Vagina (tissue), 2 donors: ENCODE measurements around the gene ASXL2. TPM values are rescaled to one million over a fixed set of nuclear protein-coding genes. Genes with fewer than 3 reads are reported as not detected.

ENCODE experiments used
- DNase-seq, 2 donors: peaks; one replicate each; pipeline ENCODE4 v3.0.0-alpha.2; 2017; ENCODE audit errors: extremely low spot score in 2 of 2
- H3K27ac ChIP-seq: fragments of 200-600 bp; sonication (generic); one replicate; pipeline ENCODE4 v1.5.1; 2019
- H3K27me3 ChIP-seq: fragments of 200-600 bp; sonication (generic); one replicate; pipeline ENCODE4 v1.5.1; 2019
- H3K36me3 ChIP-seq, 2 donors: fragments of 200-600 bp; sonication (generic); one replicate each; pipeline ENCODE4 v1.5.1; 2017 to 2019
- H3K4me1 ChIP-seq: fragments of 200-600 bp; sonication (generic); one replicate; pipeline ENCODE4 v1.5.1; 2019
- H3K4me3 ChIP-seq, 2 donors: fragments of 200-600 bp; sonication (generic); 1 replicate in 1 of 2; 2 replicates in 1 of 2; pipeline ENCODE4 v1.5.1; 2016 to 2019
- H3K9me3 ChIP-seq: fragments of 200-600 bp; sonication (generic); one replicate; pipeline ENCODE4 v1.5.1; 2019
- POLR2A ChIP-seq, 2 donors: fragments of 450-650 bp; IDR thresholded peaks; one replicate each; pipeline ENCODE4 v1.6.1; 2017; ENCODE audit warnings: antibody characterized with exemption in 2 of 2, mild to moderate bottlenecking in 2 of 2, moderate library complexity in 2 of 2
- POLR2AphosphoS5 ChIP-seq, 2 donors: sonication (generic); formaldehyde crosslinking; IDR thresholded peaks; one replicate each; pipeline ENCODE4 v1.9.0; 2017; ENCODE audit warnings: antibody characterized with exemption in 2 of 2, mild to moderate bottlenecking in 2 of 2, low read depth in 1 of 2; ENCODE audit not compliant: insufficient read depth in 1 of 2
- intact Hi-C: fragments of 100-400 bp; cut with DNase I; formaldehyde crosslinking; loops from one replicate; pipeline ENCODE4 v1.15.1; 2023
- small RNA-seq: library from RNA; depleted of rRNA; stranded (forward); fragments of <200 nt; gene quantifications from one replicate; pipeline ENCODE3, GENCODE V24; 2016
- total RNA-seq: library from RNA; depleted of rRNA; stranded (reverse); fragments of >200 nt; gene quantifications from one replicate; pipeline ENCODE4 v1.2.3, GENCODE V29; 2016
- TF ChIP-seq, protein P1 (sequence below), 3 experiments: fragments of 450-650 bp in 2 of 3; fragments of 200-600 bp in 1 of 3; sonication (generic) in 1 of 3; IDR thresholded peaks; one replicate each; pipeline ENCODE4 v1.5.1; 2017 to 2019; ENCODE audit warnings: antibody characterized with exemption in 3 of 3, mild to moderate bottlenecking in 2 of 3, moderate library complexity in 2 of 3

Gene ASXL2
- total RNA-seq, 1 donor from 2014 or later = 16.2 TPM

DNA sequence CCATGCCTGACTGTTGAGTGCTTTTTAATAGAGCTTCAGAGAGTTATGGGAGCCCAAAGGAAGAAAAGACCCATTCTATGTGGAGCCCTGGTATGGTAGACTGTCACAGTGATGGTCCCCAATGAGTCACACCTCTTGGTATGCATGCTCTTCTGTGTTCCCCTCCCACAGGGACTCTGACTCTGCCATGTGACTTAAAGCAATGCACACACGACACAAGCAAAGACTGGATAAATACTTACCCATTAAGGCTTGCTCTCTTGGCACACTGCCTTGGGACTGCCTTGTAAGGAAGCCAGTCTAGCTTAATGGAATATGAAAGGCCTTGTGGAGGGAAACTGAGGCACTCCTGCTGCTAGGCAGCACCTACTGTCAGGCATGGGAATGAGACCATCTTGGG is 188.2 kb downstream of the ASXL2 start:
- Histone ChIP-seq H3K9me3 (no peaks in the 10 kb centered on the region), H3K4me1 (no peaks in the 10 kb centered on the region), H3K27ac (no peak overlapping the region), H3K27me3 (no peaks in the 10 kb centered on the region), H3K36me3 (no peaks in the 10 kb centered on the region), H3K4me3 (no peak overlapping the region)
- no peak for TF ChIP-seq POLR2AphosphoS5 (IDR thresholded peaks at IDR 0.05; ENCODE audit: insufficient read depth in 1 of 2, low read depth in 1 of 2)
- TF ChIP-seq, protein P1, sequence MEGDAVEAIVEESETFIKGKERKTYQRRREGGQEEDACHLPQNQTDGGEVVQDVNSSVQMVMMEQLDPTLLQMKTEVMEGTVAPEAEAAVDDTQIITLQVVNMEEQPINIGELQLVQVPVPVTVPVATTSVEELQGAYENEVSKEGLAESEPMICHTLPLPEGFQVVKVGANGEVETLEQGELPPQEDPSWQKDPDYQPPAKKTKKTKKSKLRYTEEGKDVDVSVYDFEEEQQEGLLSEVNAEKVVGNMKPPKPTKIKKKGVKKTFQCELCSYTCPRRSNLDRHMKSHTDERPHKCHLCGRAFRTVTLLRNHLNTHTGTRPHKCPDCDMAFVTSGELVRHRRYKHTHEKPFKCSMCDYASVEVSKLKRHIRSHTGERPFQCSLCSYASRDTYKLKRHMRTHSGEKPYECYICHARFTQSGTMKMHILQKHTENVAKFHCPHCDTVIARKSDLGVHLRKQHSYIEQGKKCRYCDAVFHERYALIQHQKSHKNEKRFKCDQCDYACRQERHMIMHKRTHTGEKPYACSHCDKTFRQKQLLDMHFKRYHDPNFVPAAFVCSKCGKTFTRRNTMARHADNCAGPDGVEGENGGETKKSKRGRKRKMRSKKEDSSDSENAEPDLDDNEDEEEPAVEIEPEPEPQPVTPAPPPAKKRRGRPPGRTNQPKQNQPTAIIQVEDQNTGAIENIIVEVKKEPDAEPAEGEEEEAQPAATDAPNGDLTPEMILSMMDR (IDR thresholded peaks at IDR 0.05) = no peak
- TF ChIP-seq POLR2A (IDR thresholded peaks at IDR 0.05) = no peak
- intact Hi-C loops = no loop called here
- DNase-seq = no peak

DNA sequence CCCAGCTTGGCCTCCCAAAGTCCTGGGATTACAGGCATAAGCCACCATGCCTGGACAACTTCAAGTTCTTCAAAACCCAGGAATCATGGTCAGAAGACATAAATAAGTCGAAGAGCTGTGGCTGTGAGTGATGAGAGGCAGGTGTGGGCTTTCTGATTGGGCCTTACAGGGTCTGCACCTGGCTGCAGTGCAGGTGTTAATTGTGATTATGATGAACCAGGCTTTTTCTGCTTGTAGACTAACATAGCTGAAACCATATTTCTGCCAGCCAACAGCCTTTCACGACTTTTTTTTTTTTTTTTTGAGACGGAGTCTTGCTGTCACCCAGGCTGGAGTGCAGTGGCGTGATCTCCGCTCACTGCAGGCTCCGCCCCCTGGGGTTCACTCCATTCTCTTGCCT is 190.1 kb downstream of the ASXL2 start:
- TF ChIP-seq POLR2AphosphoS5 (IDR thresholded peaks at IDR 0.05; ENCODE audit: insufficient read depth in 1 of 2, low read depth in 1 of 2) = no peak
- TF ChIP-seq POLR2A (IDR thresholded peaks at IDR 0.05) = no peak
- TF ChIP-seq, protein P1 (IDR thresholded peaks at IDR 0.05) = no peak
- intact Hi-C loops = no loop called here

DNA sequence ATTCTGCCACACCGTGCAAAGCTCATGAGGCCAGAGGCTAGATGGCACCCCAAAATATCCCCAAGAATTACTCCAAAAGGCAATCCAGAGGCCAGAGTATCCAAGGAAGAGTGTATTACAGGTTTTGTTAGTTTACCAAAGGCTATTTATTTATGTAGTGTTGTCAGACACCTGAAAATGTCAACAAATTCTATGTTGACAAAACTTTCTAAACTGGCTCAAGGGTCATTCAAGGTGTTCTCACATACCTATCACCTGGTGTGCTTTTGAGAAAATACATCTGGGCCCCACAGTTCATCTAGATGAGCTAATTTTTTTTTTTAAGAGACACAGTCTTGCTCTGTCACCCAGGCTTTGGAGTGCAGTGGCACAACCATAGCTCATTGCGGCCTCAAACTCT is 192.5 kb downstream of the ASXL2 start:
- Histone ChIP-seq H3K4me3 (no peak overlapping the region), H3K36me3 (no peaks in the 10 kb centered on the region), H3K9me3 (no peaks in the 10 kb centered on the region), H3K27ac (no peak overlapping the region), H3K27me3 (no peaks in the 10 kb centered on the region), H3K4me1 (no peaks in the 10 kb centered on the region)
- intact Hi-C loops = no loop called here
- TF ChIP-seq POLR2A (IDR thresholded peaks at IDR 0.05) (no peak), POLR2AphosphoS5 (IDR thresholded peaks at IDR 0.05; ENCODE audit: insufficient read depth in 1 of 2, low read depth in 1 of 2) (no peak)
- TF ChIP-seq, protein P1 (IDR thresholded peaks at IDR 0.05) = no peak
- DNase-seq = no peak

More for the DNA sequence above, 190.1 kb downstream of the ASXL2 start:
- H3K4me1 ChIP-seq = no peaks in the 10 kb centered on the region
- H3K4me3 ChIP-seq = no peak overlapping the region
- no peak overlapping the region for H3K27ac ChIP-seq
- no peak for DNase-seq
- H3K9me3 ChIP-seq = no peaks in the 10 kb centered on the region
- no peaks in the 10 kb centered on the region for H3K36me3 ChIP-seq
- H3K27me3 ChIP-seq = no peaks in the 10 kb centered on the region

DNA sequence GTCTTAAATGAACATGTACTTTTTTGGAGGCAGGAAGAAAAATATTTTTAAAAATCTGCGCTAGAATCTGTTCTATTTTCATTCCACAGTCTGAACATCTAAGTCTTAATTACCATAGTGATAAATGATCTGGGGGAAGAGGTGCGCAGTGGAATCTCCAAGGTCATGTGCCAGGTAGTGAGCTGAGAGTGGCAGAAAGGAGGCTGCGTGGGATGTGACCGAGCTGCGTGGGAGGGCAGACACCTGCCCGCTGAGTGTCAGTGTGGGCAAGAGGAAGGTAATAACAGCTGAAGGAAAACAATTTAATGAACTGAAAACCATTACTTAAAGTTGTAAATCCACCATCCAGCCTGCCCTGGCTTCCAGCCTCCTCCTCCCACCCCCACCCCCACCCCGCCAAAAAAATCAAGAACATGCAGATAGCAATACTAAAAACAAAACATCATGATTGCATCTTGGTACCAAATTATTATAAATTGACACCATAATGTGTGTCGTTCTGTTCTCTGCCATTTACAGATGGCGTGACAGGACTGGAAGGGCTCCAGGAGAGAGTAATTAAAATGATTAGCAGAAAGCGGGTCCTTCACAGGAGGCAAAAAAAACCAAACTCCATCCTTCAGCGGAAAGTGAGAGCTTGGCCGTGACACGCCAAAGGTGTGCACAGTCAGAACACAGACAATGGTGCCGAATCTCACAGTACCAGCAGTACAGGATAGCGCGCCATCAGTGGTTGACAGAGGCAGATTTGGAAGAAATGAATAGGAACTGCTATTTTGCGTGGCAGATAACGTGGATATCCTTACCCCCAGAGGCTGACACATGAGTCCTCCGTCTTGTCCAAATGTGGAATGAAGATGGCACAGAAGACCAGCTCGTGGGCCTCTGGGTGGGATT is 193.5 kb downstream of the ASXL2 start:
- no peak for DNase-seq
- Histone ChIP-seq H3K27ac (no peak overlapping the region), H3K4me3 (no peak overlapping the region), H3K27me3 (no peaks in the 10 kb centered on the region), H3K36me3 (no peaks in the 10 kb centered on the region), H3K9me3 (no peaks in the 10 kb centered on the region), H3K4me1 (no peaks in the 10 kb centered on the region)
- intact Hi-C loops = no loop called here
- TF ChIP-seq, protein P1 (IDR thresholded peaks at IDR 0.05) = no peak
- no peak for TF ChIP-seq POLR2AphosphoS5 (IDR thresholded peaks at IDR 0.05; ENCODE audit: insufficient read depth in 1 of 2, low read depth in 1 of 2)
- TF ChIP-seq POLR2A (IDR thresholded peaks at IDR 0.05) = no peak

Small RNA genes within 50 kb of the gene (small RNA-seq; reads per million reads assigned to genes)
- gene NDUFB4P4 (not detected), gene RF00019 (not detected)

Other genes starting within 250 kb of the ASXL2 start
- gene DTNB, start 204.9 kb downstream of the ASXL2 start, total RNA-seq = 17.9 TPM
- gene KIF3C, start 104.0 kb upstream of the ASXL2 start, total RNA-seq = 9.3 TPM
- gene RAB10, start 155.6 kb upstream of the ASXL2 start, total RNA-seq = 135 TPM